CD14-positive monocyte (primary cell): ENCODE measurements around the gene TMEM80. TPM values are rescaled to one million over a fixed set of nuclear protein-coding genes. Genes with fewer than 3 reads are reported as not detected.
"Not testable (repeated sequence)": the region's sequence is repeated elsewhere in the genome, so short reads cannot be mapped to it uniquely, and the experiment has no call there.

Experiments
- DNase-seq, 3 donors: peaks; one replicate each; pipeline ENCODE4 v3.0.0-alpha.2; 2011 to 2022
- H2AFZ ChIP-seq: 2 replicates; pipeline ENCODE4 v1.6.0; 2012; ENCODE audit warnings: mild to moderate bottlenecking, low read depth, low read length, inconsistent platforms; ENCODE audit not compliant: insufficient read depth, poor library complexity, severe bottlenecking
- H3K27ac ChIP-seq, 2 donors: 1 replicate in 1 of 2; 2 replicates in 1 of 2; pipeline ENCODE4 v1.5.1; 2012 to 2013; ENCODE audit warnings: low read length in 2 of 2, control low read depth in 1 of 2, inconsistent platforms in 1 of 2, low read depth in 1 of 2, mild to moderate bottlenecking in 1 of 2
- H3K27me3 ChIP-seq, 2 donors: one replicate each; pipeline versions ENCODE4 v1.6.0 to v1.6.1; 2011 to 2013; ENCODE audit warnings: low read length in 2 of 2; ENCODE audit not compliant: control insufficient read depth in 2 of 2, insufficient read depth in 2 of 2
- H3K36me3 ChIP-seq, 2 donors: replicated peaks in 1 of 2; 1 replicate in 1 of 2; 2 replicates in 1 of 2; pipeline versions ENCODE4 v1.5.1 to v1.6.1; 2012 to 2013; ENCODE audit warnings: low read length in 2 of 2, control low read depth in 1 of 2, inconsistent platforms in 1 of 2, mild to moderate bottlenecking in 1 of 2; ENCODE audit not compliant: insufficient read depth in 2 of 2, control insufficient read depth in 1 of 2
- H3K4me1 ChIP-seq, 2 donors: 1 replicate in 1 of 2; 2 replicates in 1 of 2; pipeline versions ENCODE4 v1.5.1 to v1.6.1; 2012 to 2013; ENCODE audit warnings: low read length in 2 of 2, control low read depth in 1 of 2, inconsistent platforms in 1 of 2, mild to moderate bottlenecking in 1 of 2, moderate library complexity in 1 of 2; ENCODE audit not compliant: insufficient read depth in 2 of 2, control insufficient read depth in 1 of 2
- H3K4me2 ChIP-seq: replicated peaks from 2 replicates; pipeline ENCODE3; 2012; ENCODE audit warnings: low read length, moderate library complexity, mild to moderate bottlenecking; ENCODE audit not compliant: poor library complexity, severe bottlenecking; ENCODE audit errors: extremely low read depth
- H3K4me3 ChIP-seq, 3 experiments: fragments of 200-600 bp in 1 of 3; sonication (generic) in 1 of 3; replicated peaks in 1 of 3; 1 replicate in 2 of 3; 2 replicates in 1 of 3; pipeline ENCODE4 v1.5.1; 2011 to 2013; ENCODE audit warnings: low read length in 3 of 3, mild to moderate bottlenecking in 3 of 3, control low read depth in 2 of 3, low read depth in 2 of 3, inconsistent platforms in 1 of 3, moderate library complexity in 1 of 3
- H3K79me2 ChIP-seq: 2 replicates; pipeline ENCODE4 v1.6.0; 2012; ENCODE audit warnings: mild to moderate bottlenecking, control low read depth, inconsistent platforms, low read length, moderate library complexity; ENCODE audit not compliant: insufficient read depth
- H3K9ac ChIP-seq: 2 replicates; pipeline ENCODE4 v1.6.0; 2017; ENCODE audit warnings: low read length, mild to moderate bottlenecking; ENCODE audit not compliant: insufficient read depth, poor library complexity, severe bottlenecking
- H3K9me3 ChIP-seq, 2 donors: replicated peaks in 1 of 2; 1 replicate in 1 of 2; 2 replicates in 1 of 2; pipeline versions ENCODE4 v1.5.1 to v1.6.1; 2012 to 2013; ENCODE audit warnings: low read length in 2 of 2, control low read depth in 1 of 2; ENCODE audit not compliant: control insufficient read depth in 1 of 2, insufficient read depth in 1 of 2
- H4K20me1 ChIP-seq: 2 replicates; pipeline ENCODE4 v1.6.0; 2012; ENCODE audit warnings: mild to moderate bottlenecking, low read length, control low read depth, moderate library complexity; ENCODE audit not compliant: insufficient read depth
- H3K27ac Mint-ChIP-seq, 7 donors: one replicate each; pipeline ENCODE4 v1.8.0; 2020; ENCODE audit warnings: mild to moderate bottlenecking in 7 of 7, mixed read lengths in 7 of 7, moderate library complexity in 6 of 7, inconsistent platforms in 2 of 7
- H3K27me3 Mint-ChIP-seq, 3 donors: one replicate each; pipeline ENCODE4 v1.8.0; 2021 to 2022; ENCODE audit warnings: low read depth in 3 of 3, mild to moderate bottlenecking in 3 of 3, mixed read lengths in 3 of 3, moderate library complexity in 3 of 3, inconsistent platforms in 1 of 3
- H3K36me3 Mint-ChIP-seq, 2 donors: one replicate each; pipeline ENCODE4 v1.8.0; 2020; ENCODE audit warnings: mixed read lengths in 2 of 2, inconsistent platforms in 1 of 2, mild to moderate bottlenecking in 1 of 2
- H3K4me1 Mint-ChIP-seq: one replicate; pipeline ENCODE4 v1.8.0; 2020; ENCODE audit warnings: mild to moderate bottlenecking, mixed read lengths
- H3K4me3 Mint-ChIP-seq, 2 donors: one replicate each; pipeline ENCODE4 v1.8.0; 2020; ENCODE audit warnings: mild to moderate bottlenecking in 2 of 2, mixed read lengths in 2 of 2, moderate library complexity in 1 of 2
- H3K9me3 Mint-ChIP-seq, 7 donors: one replicate each; pipeline ENCODE4 v1.8.0; 2020 to 2022; ENCODE audit warnings: mixed read lengths in 7 of 7, mild to moderate bottlenecking in 6 of 7, moderate library complexity in 6 of 7, inconsistent platforms in 2 of 7
- CTCF ChIP-seq: fragments of 200-600 bp; IDR thresholded peaks from one replicate; pipeline ENCODE4 v1.8.0; 2022; ENCODE audit warnings: antibody characterized with exemption, mild to moderate bottlenecking
- WGBS: methylation state at CpG from one replicate; pipeline ENCODE4 v1.1.5; 2013; ENCODE audit warnings: missing lambda C conversion rate; ENCODE audit not compliant: insufficient coverage; 5-methylcytosine and 5-hydroxymethylcytosine counted together
- intact Hi-C, 2 donors: fragments of 100-400 bp; cut with micrococcal nuclease; formaldehyde crosslinking; loops; one replicate each; pipeline versions ENCODE4 v1.15.0 to v1.15.1; 2023
- polyA minus RNA-seq: library from RNA; depleted of rRNA, polyadenylated mRNA; stranded (reverse); fragments of >200 nt; gene quantifications from 2 replicates; pipeline ENCODE4 v1.2.3, GENCODE V29; 2012
- polyA plus RNA-seq, 3 donors: library from polyadenylated mRNA; depleted of rRNA in 1 of 3; unstranded in 2 of 3; stranded (reverse) in 1 of 3; fragments of 300-500 nt in 2 of 3; fragments of >200 nt in 1 of 3; fragmentation: Illumina TruSeq in 2 of 3; gene quantifications; 1 replicate in 2 of 3; 2 replicates in 1 of 3; pipeline ENCODE4 v1.2.3, GENCODE V29; 2012 to 2021
- total RNA-seq, 12 experiments: library from RNA in 1 of 12; stranded (reverse) in 1 of 12; fragments of 120-200 nt in 1 of 12; gene quantifications; one replicate each; pipeline ENCODE4 v1.2.4 and lab custom pipeline; 2013 to 2026; ENCODE audit warnings: mixed read lengths in 6 of 12, inconsistent platforms in 1 of 12

The TMEM80 gene
- 29.0 TPM for total RNA-seq (2013)
- polyA plus RNA-seq (10 to 100 TPM; 31.6 to 69.4 (median 37.3) TPM), polyA minus RNA-seq (17.5 and 27.0 TPM in 2 replicates), total RNA-seq (lab: John Stamatoyannopoulos, UW) (5.7 to 14.4 (median 8.3) reads per million in 11 experiments)

DNA sequence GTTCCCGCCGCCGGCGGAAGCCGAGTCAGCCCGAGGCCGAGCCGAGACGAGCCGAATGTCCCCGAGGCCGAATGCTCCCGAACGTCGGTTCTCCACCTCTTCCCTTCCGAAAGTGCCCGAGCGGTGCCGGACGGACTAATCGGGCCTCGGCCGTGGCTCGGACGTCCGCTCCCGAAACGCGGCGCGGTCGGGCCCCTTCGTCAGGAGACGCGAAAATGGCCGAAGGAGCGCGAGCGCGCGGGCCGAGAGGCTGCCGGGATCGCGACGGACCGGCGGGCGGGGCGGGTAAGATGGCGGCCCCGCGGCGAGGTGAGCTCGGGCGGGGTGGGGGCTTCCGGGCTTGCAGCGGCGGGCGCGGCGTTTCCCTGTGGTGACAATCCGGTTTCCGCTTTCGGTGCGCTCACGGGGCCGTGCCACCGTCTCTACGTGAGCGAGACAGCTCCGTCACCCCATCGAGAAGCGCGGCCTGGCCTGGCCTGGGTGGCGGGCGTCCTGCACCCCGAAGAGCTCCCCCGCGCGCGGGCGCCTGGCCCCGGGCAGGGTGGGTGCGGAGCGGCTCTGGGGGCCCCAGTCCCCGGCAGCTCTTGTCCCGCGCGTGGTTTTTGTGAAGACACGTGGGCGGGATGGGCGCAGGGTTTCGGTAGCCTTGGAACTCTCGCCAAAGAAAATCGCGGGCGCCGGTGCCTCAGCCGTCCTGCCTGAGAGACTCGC is at the start of gene TMEM80:
TSS of gene TMEM80 (plus strand) at position 279 of the 711 bp plus-strand sequence. CDS start at position 291, 12 bp downstream.
- peak within 1 kb of the TSS; percentile 95 for H3K9ac ChIP-seq
- peak within 1 kb of the TSS; percentile 73 to 87 (median 83) for H3K4me3 ChIP-seq
- Mint-ChIP-seq H3K9me3 (peaks cover 0 to 1% (median 0%) of the 10 kb centered on the region in 7 donors), H3K27me3 (peaks cover 0 to 7% (median 5%) of the 10 kb centered on the region in 3 donors), H3K4me1 (peaks cover 48% of the 10 kb centered on the region), H3K36me3 (peaks cover 22 to 43% of the 10 kb centered on the region in 2 donors), H3K4me3 (peak within 1 kb of the TSS; percentile 83 to 89), H3K27ac (peak within 1 kb of the TSS; percentile 93 to 97 (median 96))
- intact Hi-C loops: loop anchor here in 1 of 2 donors (10.0 kb wide), 1 partner anchor 689 kb away; the partner anchor contains the start of gene BRSK2
- H3K4me2 ChIP-seq: peak within 1 kb of the TSS; percentile 84
- H4K20me1 ChIP-seq: peaks cover 38% of the 10 kb centered on the region
- H3K4me1 ChIP-seq: peaks cover 46 to 52% of the 10 kb centered on the region in 2 donors
- DNase-seq: peak; percentile 97 to 98 (median 97)
- no peaks in the 10 kb centered on the region for H3K9me3 ChIP-seq
- H3K79me2 ChIP-seq: peaks cover 57% of the 10 kb centered on the region
- peak within 1 kb of the TSS; percentile 95 to 98 for H3K27ac ChIP-seq
- H2AFZ ChIP-seq: peak within 1 kb of the TSS; percentile 89
- peaks cover 5 to 22% of the 10 kb centered on the region in 2 donors for H3K36me3 ChIP-seq
- no peaks in the 10 kb centered on the region for H3K27me3 ChIP-seq
- TF ChIP-seq CTCF: no peak
- WGBS: under 1% methylated on average over 101 of the region's 101 CpGs

GRCh38 chr11:646214-646613 is 49.4 kb upstream of the TMEM80 start:
- H3K79me2 ChIP-seq: no peaks in the 10 kb centered on the region
- peaks cover 0 to under 1% of the 10 kb centered on the region in 2 donors for H3K27me3 ChIP-seq
- H3K27ac Mint-ChIP-seq: no peak overlapping the region
- peaks cover 0 to 4% (median 0%) of the 10 kb centered on the region in 7 donors for H3K9me3 Mint-ChIP-seq
- TF ChIP-seq CTCF: no peak
- H3K4me3 Mint-ChIP-seq: no peak overlapping the region
- H3K27me3 Mint-ChIP-seq: peaks cover 0 to 5% (median 2%) of the 10 kb centered on the region in 3 donors
- intact Hi-C loops: no loop called here
- no peak overlapping the region for H3K9ac ChIP-seq
- peaks cover 0 to 4% of the 10 kb centered on the region in 2 donors for H3K9me3 ChIP-seq
- H4K20me1 ChIP-seq: peaks cover under 1% of the 10 kb centered on the region
- no peak for DNase-seq
- H2AFZ ChIP-seq: no peak overlapping the region
- H3K4me1 ChIP-seq: peaks cover under 1 to 3% of the 10 kb centered on the region in 2 donors
- H3K27ac ChIP-seq: no peak overlapping the region
- peaks cover 32 to 86% of the 10 kb centered on the region in 2 donors for H3K36me3 Mint-ChIP-seq
- no peak overlapping the region for H3K4me2 ChIP-seq
- H3K4me3 ChIP-seq: no peak overlapping the region
- no peaks in the 10 kb centered on the region for H3K4me1 Mint-ChIP-seq
- H3K36me3 ChIP-seq: peaks cover 26 to 79% of the 10 kb centered on the region in 2 donors
- 80% methylated on average over 3 of the region's 14 CpGs for WGBS

GRCh38 chr11:647672-648158 is 47.9 kb upstream of the TMEM80 start:
- H2AFZ ChIP-seq, H3K27ac Mint-ChIP-seq, H3K9me3 ChIP-seq, H3K27me3 Mint-ChIP-seq, H3K4me3 Mint-ChIP-seq, H3K27ac ChIP-seq, H3K4me1 Mint-ChIP-seq, H3K79me2 ChIP-seq, H3K9ac ChIP-seq, H4K20me1 ChIP-seq, intact Hi-C loops, H3K4me1 ChIP-seq, H3K4me3 ChIP-seq, DNase-seq, H3K4me2 ChIP-seq, H3K9me3 Mint-ChIP-seq, H3K27me3 ChIP-seq: not testable (repeated sequence)
- WGBS: 97% methylated on average over 4 of the region's 14 CpGs
- peaks cover 38 to 87% of the 10 kb centered on the region in 2 donors for H3K36me3 Mint-ChIP-seq
- peaks cover 26 to 73% of the 10 kb centered on the region in 2 donors for H3K36me3 ChIP-seq
